ENCODE measurements around the gene FEM1C.

The FEM1C gene

DNA sequence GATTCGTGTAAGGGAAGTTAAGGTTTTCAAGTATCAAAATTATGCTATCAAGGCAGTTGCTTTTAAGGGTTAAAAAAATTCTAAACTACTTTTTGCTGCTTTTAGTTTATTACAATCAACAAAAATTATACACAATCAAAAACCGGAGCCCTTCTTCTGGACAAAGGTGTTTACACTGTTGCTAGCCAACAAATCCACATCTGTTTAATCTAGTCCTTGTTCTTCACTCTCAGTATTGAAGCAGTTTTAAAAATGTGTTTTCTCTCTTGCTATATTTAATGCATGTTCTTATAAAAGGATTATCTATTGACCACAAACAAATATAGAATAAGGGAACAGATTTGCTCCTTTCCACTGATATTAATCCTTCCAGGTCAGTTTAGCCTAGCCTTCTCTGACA, 2.5 kb downstream of the FEM1C start:
- H3K4me3 ChIP-seq (ENCODE audit: low read depth, low read length) = peak overlapping the region; percentile 92
- no peak for DNase-seq (ENCODE audit: low read depth)
- TF ChIP-seq, protein P1, sequence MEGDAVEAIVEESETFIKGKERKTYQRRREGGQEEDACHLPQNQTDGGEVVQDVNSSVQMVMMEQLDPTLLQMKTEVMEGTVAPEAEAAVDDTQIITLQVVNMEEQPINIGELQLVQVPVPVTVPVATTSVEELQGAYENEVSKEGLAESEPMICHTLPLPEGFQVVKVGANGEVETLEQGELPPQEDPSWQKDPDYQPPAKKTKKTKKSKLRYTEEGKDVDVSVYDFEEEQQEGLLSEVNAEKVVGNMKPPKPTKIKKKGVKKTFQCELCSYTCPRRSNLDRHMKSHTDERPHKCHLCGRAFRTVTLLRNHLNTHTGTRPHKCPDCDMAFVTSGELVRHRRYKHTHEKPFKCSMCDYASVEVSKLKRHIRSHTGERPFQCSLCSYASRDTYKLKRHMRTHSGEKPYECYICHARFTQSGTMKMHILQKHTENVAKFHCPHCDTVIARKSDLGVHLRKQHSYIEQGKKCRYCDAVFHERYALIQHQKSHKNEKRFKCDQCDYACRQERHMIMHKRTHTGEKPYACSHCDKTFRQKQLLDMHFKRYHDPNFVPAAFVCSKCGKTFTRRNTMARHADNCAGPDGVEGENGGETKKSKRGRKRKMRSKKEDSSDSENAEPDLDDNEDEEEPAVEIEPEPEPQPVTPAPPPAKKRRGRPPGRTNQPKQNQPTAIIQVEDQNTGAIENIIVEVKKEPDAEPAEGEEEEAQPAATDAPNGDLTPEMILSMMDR (IDR thresholded peaks at IDR 0.05; ENCODE audit: low read depth, low read length, missing control alignments) = no peak

DNA sequence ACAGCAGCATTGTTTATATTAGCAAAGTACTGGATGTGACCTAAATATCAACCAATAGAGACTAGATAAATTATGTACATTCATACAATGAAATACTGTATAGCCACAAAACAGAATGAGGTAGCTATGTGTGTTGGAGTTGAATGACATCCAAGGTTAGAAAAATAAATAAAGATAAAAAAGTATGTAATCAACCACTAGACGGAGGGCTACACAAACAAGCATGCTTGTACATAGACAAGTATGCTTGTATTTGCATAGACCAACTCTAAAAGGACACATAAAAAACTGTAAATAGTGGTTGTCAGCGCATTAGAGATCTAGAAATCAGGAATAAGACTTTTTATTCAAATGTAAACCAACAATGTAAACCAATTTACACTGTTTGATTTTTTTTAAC, 3.0 kb downstream of the FEM1C start:
- H3K4me3 ChIP-seq (ENCODE audit: low read depth, low read length) = peak overlapping the region; percentile 92
- TF ChIP-seq, protein P1 (IDR thresholded peaks at IDR 0.05; ENCODE audit: low read depth, low read length, missing control alignments) = no peak
- DNase-seq (ENCODE audit: low read depth) = no peak

GRCh38 chr5:115535479-115536035, 9.0 kb downstream of the FEM1C start:
- TF ChIP-seq, protein P1 (IDR thresholded peaks at IDR 0.05; ENCODE audit: low read depth, low read length, missing control alignments) = no peak
- no peak for DNase-seq (ENCODE audit: low read depth)
- H3K4me3 ChIP-seq (ENCODE audit: low read depth, low read length) = no peak overlapping the region

- TF ChIP-seq, protein P1 (IDR thresholded peaks at IDR 0.05; ENCODE audit: low read depth, low read length, missing control alignments) = no peak
- DNase-seq (ENCODE audit: low read depth) = no peak
- no peak overlapping the region for H3K4me3 ChIP-seq (ENCODE audit: low read depth, low read length)
Observed at GRCh38 chr5:115532517-115532916, 12.1 kb downstream of the FEM1C start.

DNA sequence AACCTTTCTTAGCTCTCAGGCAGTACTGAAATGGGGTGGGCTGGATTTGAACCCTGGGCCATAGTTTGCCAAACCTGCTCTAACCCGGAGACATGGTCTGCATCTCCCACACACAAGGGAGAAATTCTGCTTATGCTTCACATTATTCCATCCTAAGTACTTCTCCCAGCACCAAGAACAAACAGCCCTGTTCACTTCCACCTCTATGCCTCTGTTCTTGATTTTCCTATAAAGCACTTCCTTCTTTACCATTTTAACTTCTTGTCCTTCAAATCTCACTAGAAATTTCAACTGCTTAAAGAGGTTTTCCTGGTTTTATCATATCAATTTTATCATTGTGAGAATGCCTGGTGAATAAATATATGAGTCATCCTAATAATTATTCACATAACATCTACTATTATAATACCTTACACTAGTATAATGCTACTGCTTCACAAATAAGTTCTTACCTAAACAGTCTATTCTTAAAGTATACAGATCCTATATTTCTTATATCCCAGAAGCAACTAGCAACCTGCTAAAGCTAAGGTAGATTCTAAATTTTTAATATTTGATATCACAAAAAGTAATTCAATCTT, 12.7 kb downstream of the FEM1C start:
- no peak overlapping the region for H3K4me3 ChIP-seq (ENCODE audit: low read depth, low read length)
- DNase-seq (ENCODE audit: low read depth) = no peak
- TF ChIP-seq, protein P1 (IDR thresholded peaks at IDR 0.05; ENCODE audit: low read depth, low read length, missing control alignments) = no peak

GRCh38 chr5:115531380-115531779, 13.2 kb downstream of the FEM1C start:
- DNase-seq (ENCODE audit: low read depth) = no peak

More at GRCh38 chr5:115531380-115531779, 13.2 kb downstream of the FEM1C start:
- H3K4me3 ChIP-seq (ENCODE audit: low read depth, low read length) = no peak overlapping the region
- TF ChIP-seq, protein P1 (IDR thresholded peaks at IDR 0.05; ENCODE audit: low read depth, low read length, missing control alignments) = no peak

Measured in GM12864 (cell line).